Cardiac muscle cell (in vitro differentiated cells and primary cell): ENCODE data around the gene HELZ2. TPM values are rescaled to one million over a fixed set of nuclear protein-coding genes. Genes with fewer than 3 reads are reported as not detected.

Experiments used
- DNase-seq, 2 donors: peaks; one replicate each; pipeline versions ENCODE4 v3.0.0 to v3.0.0-alpha.2; 2010 to 2017; ENCODE audit warnings: low read depth in 1 of 2, low spot score in 1 of 2
- H3K27ac ChIP-seq: fragments of 200-600 bp; sonication (generic); 2 replicates; pipeline ENCODE4 v1.5.1; 2016
- H3K27me3 ChIP-seq: fragments of 200-600 bp; sonication (generic); 2 replicates; pipeline ENCODE4 v1.6.0; 2016; ENCODE audit warnings: control low read depth
- H3K36me3 ChIP-seq: fragments of 200-600 bp; sonication (generic); 2 replicates; pipeline ENCODE4 v1.5.1; 2016; ENCODE audit warnings: control low read depth
- H3K4me1 ChIP-seq: fragments of 200-600 bp; sonication (generic); 2 replicates; pipeline ENCODE4 v1.8.1; 2017; ENCODE audit warnings: low read depth, mild to moderate bottlenecking, mixed run types
- H3K4me3 ChIP-seq: fragments of 200-600 bp; sonication (generic); 2 replicates; pipeline ENCODE4 v1.5.1; 2016; ENCODE audit warnings: mild to moderate bottlenecking
- H3K9me3 ChIP-seq: fragments of 200-600 bp; sonication (generic); 2 replicates; pipeline ENCODE4 v1.5.1; 2017; ENCODE audit warnings: low read depth, mild to moderate bottlenecking, control low read depth
- polyA plus RNA-seq: library from polyadenylated mRNA; unstranded; fragments of >200 nt; fragmentation: Nextera tagmentation; extraction: Ambion mirVana; gene quantifications from 2 replicates; pipeline ENCODE4 v1.2.1, GENCODE V29; 2016
- total RNA-seq: library from RNA; depleted of rRNA; stranded (reverse); fragments of >200 nt; gene quantifications from 2 replicates; pipeline ENCODE4 v1.2.3, GENCODE V29; 2016
- TF ChIP-seq, protein P1 (sequence below): IDR thresholded peaks from 2 replicates; pipeline ENCODE4 v1.5.1; 2012; ENCODE audit warnings: low read depth, mild to moderate bottlenecking, low read length

Gene HELZ2
- total and polyA plus RNA-seq, 2 experiments from 2014 or later, result 1.7 to 14.3 TPM

- H3K4me1 ChIP-seq, result no peaks in the 10 kb centered on the region
- no peaks in the 10 kb centered on the region for H3K27me3 ChIP-seq
- TF ChIP-seq, protein P1, sequence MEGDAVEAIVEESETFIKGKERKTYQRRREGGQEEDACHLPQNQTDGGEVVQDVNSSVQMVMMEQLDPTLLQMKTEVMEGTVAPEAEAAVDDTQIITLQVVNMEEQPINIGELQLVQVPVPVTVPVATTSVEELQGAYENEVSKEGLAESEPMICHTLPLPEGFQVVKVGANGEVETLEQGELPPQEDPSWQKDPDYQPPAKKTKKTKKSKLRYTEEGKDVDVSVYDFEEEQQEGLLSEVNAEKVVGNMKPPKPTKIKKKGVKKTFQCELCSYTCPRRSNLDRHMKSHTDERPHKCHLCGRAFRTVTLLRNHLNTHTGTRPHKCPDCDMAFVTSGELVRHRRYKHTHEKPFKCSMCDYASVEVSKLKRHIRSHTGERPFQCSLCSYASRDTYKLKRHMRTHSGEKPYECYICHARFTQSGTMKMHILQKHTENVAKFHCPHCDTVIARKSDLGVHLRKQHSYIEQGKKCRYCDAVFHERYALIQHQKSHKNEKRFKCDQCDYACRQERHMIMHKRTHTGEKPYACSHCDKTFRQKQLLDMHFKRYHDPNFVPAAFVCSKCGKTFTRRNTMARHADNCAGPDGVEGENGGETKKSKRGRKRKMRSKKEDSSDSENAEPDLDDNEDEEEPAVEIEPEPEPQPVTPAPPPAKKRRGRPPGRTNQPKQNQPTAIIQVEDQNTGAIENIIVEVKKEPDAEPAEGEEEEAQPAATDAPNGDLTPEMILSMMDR, result no peak
- H3K9me3 ChIP-seq, result no peaks in the 10 kb centered on the region
- H3K27ac ChIP-seq, result no peak overlapping the region
- no peak overlapping the region for H3K4me3 ChIP-seq
- DNase-seq, result no peak
- no peaks in the 10 kb centered on the region for H3K36me3 ChIP-seq
Observed at GRCh38 chr20:63557481-63557891, 16.6 kb downstream of the HELZ2 start.

- no peaks in the 10 kb centered on the region for H3K9me3 ChIP-seq
- H3K36me3 ChIP-seq, result no peaks in the 10 kb centered on the region
- H3K27ac ChIP-seq, result no peak overlapping the region
- no peaks in the 10 kb centered on the region for H3K27me3 ChIP-seq
- DNase-seq, result no peak
- no peak overlapping the region for H3K4me3 ChIP-seq
- H3K4me1 ChIP-seq, result no peaks in the 10 kb centered on the region
- TF ChIP-seq, protein P1, result no peak
Observed at GRCh38 chr20:63556873-63557478, 17.1 kb downstream of the HELZ2 start.

DNA sequence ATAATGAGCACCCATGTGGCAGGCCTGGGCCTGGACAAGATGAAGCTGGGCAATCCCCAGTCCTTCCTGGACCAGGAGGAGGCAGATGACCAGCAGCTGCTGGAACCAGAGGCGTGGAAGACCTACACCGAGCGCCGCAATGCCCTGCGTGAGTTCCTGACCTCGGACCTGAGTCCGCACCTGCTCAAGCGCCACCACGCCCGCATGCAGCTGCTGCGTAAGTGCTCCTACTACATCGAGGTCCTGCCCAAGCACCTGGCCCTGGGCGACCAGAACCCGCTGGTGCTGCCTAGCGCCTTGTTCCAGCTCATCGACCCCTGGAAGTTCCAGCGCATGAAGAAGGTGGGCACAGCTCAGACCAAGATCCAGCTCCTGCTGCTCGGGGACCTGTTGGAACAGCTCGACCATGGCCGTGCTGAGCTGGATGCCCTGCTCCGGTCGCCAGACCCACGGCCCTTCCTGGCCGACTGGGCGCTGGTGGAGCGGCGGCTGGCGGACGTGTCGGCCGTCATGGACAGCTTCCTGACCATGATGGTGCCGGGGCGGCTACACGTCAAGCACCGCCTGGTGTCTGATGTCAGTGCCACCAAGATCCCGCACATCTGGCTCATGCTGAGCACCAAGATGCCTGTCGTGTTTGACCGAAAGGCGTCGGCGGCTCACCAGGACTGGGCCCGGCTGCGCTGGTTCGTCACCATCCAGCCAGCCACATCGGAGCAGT lies 18.2 kb downstream of the HELZ2 start:
- no peaks in the 10 kb centered on the region for H3K9me3 ChIP-seq
- H3K36me3 ChIP-seq, result no peaks in the 10 kb centered on the region
- no peak for DNase-seq
- H3K4me1 ChIP-seq, result no peaks in the 10 kb centered on the region
- TF ChIP-seq, protein P1, result no peak
- no peak overlapping the region for H3K27ac ChIP-seq
- no peak overlapping the region for H3K4me3 ChIP-seq
- no peaks in the 10 kb centered on the region for H3K27me3 ChIP-seq

GRCh38 chr20:63554361-63555278 lies 19.4 kb downstream of the HELZ2 start:
- DNase-seq, result no peak
- Histone ChIP-seq H3K4me1 (no peaks in the 10 kb centered on the region), H3K4me3 (peak overlapping the region; percentile 74), H3K27me3 (no peaks in the 10 kb centered on the region), H3K36me3 (no peaks in the 10 kb centered on the region), H3K9me3 (no peaks in the 10 kb centered on the region), H3K27ac (no peak overlapping the region)
- TF ChIP-seq, protein P1, result no peak

GRCh38 chr20:63553933-63554290 lies 20.1 kb downstream of the HELZ2 start, which contains the start of gene FNDC11:
Gene FNDC11 (plus strand): TSS chr20:63554159. CDS start chr20:63555664, 1,505 bp downstream.
- peak; percentile 34 to 70 for DNase-seq
- H3K36me3 ChIP-seq, result no peaks in the 10 kb centered on the region
- no peak within 1 kb of the TSS for H3K27ac ChIP-seq
- no peaks in the 10 kb centered on the region for H3K27me3 ChIP-seq
- H3K9me3 ChIP-seq, result no peaks in the 10 kb centered on the region
- peak within 1 kb of the TSS; percentile 74 for H3K4me3 ChIP-seq
- TF ChIP-seq, protein P1, result no peak
- H3K4me1 ChIP-seq, result no peaks in the 10 kb centered on the region
